Natural killer cell (primary cell): ENCODE results near the gene BSN. TPM values are rescaled to one million over a fixed set of nuclear protein-coding genes. Genes with fewer than 3 reads are reported as not detected.

Source experiments
- ATAC-seq, 3 donors: fragments of 150-1000 bp in 2 of 3; fragments of 200-7000 bp in 1 of 3; cut with Tn5 transposase; 1 replicate in 1 of 3; 2 replicates in 2 of 3; pipeline ENCODE4 v1.10.0; 2021; ENCODE audit warnings: mild to moderate bottlenecking in 2 of 3, moderate library complexity in 2 of 3
- DNase-seq, 2 donors: peaks; one replicate each; pipeline versions ENCODE4 v3.0.0 to v3.0.0-alpha.2; 2013 to 2021; ENCODE audit warnings: mixed read lengths in 1 of 2
- H3K27ac ChIP-seq: one replicate; pipeline ENCODE4 v1.5.1; 2013; ENCODE audit warnings: mild to moderate bottlenecking, low read length
- H3K27me3 ChIP-seq: one replicate; pipeline ENCODE4 v1.6.1; 2013; ENCODE audit warnings: low read length; ENCODE audit not compliant: control insufficient read depth, insufficient read depth
- H3K36me3 ChIP-seq: one replicate; pipeline ENCODE4 v1.6.1; 2013; ENCODE audit warnings: low read length; ENCODE audit not compliant: control insufficient read depth, insufficient read depth
- H3K4me1 ChIP-seq: one replicate; pipeline ENCODE4 v1.6.1; 2013; ENCODE audit warnings: low read length; ENCODE audit not compliant: control insufficient read depth, insufficient read depth
- H3K4me3 ChIP-seq: one replicate; pipeline ENCODE4 v1.5.1; 2013; ENCODE audit warnings: low read length
- H3K9me3 ChIP-seq: one replicate; pipeline ENCODE4 v1.6.1; 2013; ENCODE audit warnings: low read length; ENCODE audit not compliant: control insufficient read depth, insufficient read depth
- H3K27ac Mint-ChIP-seq, 2 donors: one replicate each; pipeline ENCODE4 v1.8.0; 2022; ENCODE audit warnings: mild to moderate bottlenecking in 2 of 2, mixed read lengths in 2 of 2, moderate library complexity in 1 of 2
- H3K27me3 Mint-ChIP-seq, 2 donors: one replicate each; pipeline ENCODE4 v1.8.0; 2022; ENCODE audit warnings: low read depth in 2 of 2, mixed read lengths in 2 of 2
- H3K36me3 Mint-ChIP-seq: one replicate; pipeline ENCODE4 v1.8.0; 2022; ENCODE audit warnings: mixed read lengths
- H3K4me1 Mint-ChIP-seq, 2 donors: one replicate each; pipeline ENCODE4 v1.8.0; 2022; ENCODE audit warnings: mixed read lengths in 2 of 2
- H3K4me3 Mint-ChIP-seq: one replicate; pipeline ENCODE4 v1.8.0; 2022; ENCODE audit warnings: mild to moderate bottlenecking, moderate library complexity, mixed read lengths
- H3K9me3 Mint-ChIP-seq, 2 donors: one replicate each; pipeline ENCODE4 v1.8.0; 2022; ENCODE audit warnings: mixed read lengths in 2 of 2
- WGBS: methylation state at CpG from one replicate; pipeline ENCODE4 v1.1.7; 2013; ENCODE audit warnings: missing lambda C conversion rate; ENCODE audit not compliant: insufficient coverage; 5-methylcytosine and 5-hydroxymethylcytosine counted together
- intact Hi-C: fragments of 100-400 bp; cut with micrococcal nuclease; formaldehyde crosslinking; loops from one replicate; pipeline ENCODE4 v1.14.2; 2022
- total RNA-seq, 4 donors: library from RNA; stranded (reverse); fragments of 120-200 nt in 1 of 4; gene quantifications; one replicate each; pipeline versions ENCODE4 v1.2.3 to v1.2.4, GENCODE V29; 2013 to 2022
- TF ChIP-seq, protein P1 (sequence below): fragments of 200-600 bp; IDR thresholded peaks from one replicate; pipeline ENCODE4 v1.8.0; 2022; ENCODE audit warnings: antibody characterized with exemption

Gene BSN
- total RNA-seq, 3 donors from 2014 or later (not counting 1 experiment from before 2014, with no cell fraction given) = 0.33 to 0.41 (median 0.35) TPM

DNA sequence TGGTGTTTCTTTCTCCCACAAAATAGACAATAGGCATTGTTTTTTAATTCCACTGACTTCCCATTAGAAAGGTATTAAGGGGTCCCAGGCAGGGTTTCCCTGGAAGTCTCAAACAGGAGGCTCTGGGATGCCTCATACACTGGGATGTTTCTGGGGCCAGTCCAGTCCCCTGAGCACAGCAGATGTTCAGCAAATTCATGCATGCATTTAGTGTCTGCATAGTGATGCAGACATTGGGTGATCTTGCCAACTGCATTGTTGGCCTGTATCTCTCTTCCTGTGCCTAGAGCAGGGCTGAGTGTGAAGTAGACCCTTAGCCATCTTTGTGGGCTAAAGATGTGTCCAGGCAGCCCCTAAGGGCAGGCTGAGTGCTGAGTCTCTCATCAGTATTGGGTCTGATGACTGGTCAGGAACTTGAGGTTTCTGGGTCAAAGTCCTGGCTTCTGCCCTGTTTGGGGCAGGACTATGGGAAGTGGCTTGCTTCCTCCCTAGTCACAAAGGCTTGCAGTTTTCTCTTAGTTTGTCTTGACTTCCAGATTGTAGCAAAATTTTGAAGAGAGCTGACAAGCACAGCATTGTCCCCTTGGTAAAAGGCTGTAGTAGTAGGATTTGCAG is 56.5 kb downstream of the BSN start:
- no peak for ATAC-seq
- Mint-ChIP-seq H3K27me3 (no peaks in the 10 kb centered on the region), H3K4me1 (no peaks in the 10 kb centered on the region), H3K9me3 (no peaks in the 10 kb centered on the region), H3K36me3 (no peaks in the 10 kb centered on the region), H3K27ac (no peak overlapping the region), H3K4me3 (no peak overlapping the region)
- no peaks in the 10 kb centered on the region for H3K27me3 ChIP-seq
- H3K4me3 ChIP-seq = no peak overlapping the region
- no peak overlapping the region for H3K27ac ChIP-seq
- no peak for DNase-seq
- TF ChIP-seq, protein P1, sequence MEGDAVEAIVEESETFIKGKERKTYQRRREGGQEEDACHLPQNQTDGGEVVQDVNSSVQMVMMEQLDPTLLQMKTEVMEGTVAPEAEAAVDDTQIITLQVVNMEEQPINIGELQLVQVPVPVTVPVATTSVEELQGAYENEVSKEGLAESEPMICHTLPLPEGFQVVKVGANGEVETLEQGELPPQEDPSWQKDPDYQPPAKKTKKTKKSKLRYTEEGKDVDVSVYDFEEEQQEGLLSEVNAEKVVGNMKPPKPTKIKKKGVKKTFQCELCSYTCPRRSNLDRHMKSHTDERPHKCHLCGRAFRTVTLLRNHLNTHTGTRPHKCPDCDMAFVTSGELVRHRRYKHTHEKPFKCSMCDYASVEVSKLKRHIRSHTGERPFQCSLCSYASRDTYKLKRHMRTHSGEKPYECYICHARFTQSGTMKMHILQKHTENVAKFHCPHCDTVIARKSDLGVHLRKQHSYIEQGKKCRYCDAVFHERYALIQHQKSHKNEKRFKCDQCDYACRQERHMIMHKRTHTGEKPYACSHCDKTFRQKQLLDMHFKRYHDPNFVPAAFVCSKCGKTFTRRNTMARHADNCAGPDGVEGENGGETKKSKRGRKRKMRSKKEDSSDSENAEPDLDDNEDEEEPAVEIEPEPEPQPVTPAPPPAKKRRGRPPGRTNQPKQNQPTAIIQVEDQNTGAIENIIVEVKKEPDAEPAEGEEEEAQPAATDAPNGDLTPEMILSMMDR = no peak
- no peaks in the 10 kb centered on the region for H3K9me3 ChIP-seq
- no peaks in the 10 kb centered on the region for H3K4me1 ChIP-seq
- H3K36me3 ChIP-seq = no peaks in the 10 kb centered on the region
- intact Hi-C loops = no loop called here

DNA sequence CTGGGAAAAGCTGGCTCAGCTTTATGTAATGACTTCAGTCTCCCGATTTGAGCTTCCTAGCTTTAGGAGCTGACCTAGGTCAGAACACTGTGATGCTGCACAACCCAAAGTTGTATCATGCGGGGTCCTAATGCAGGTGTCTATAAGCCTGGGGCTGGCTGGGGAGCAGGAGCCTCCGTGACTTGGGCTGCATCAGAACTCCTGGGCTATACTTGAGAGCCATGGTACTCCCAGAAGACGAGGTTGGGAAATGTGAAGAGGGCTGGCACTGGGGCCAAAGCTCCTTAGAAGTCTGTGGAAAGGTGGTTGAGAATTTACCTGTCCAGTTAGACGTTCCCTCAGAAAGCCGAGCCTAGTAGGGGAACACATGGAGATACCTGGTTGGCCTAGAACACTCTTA is 57.0 kb downstream of the BSN start:
- H3K4me3 Mint-ChIP-seq = no peak overlapping the region
- TF ChIP-seq, protein P1 = no peak

DNA sequence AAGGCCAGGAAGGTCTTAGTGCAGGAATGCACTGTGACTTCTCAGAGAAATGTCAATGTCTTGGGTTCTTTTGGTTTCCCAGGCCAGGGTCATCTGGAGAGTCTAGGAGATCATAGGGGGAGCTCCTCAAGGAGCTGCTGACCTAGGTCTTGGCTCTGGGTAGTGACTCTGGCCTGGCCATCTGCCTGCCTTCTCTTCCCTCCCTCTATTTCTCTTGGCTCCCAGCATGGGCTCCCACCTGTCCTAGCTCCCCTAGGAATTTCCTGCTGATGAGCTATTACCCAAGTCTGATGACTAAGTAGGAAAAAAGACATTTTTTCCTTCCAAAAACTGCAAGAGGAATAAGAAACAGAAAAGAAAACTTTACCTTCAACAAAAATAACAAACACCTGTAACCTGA is 57.4 kb downstream of the BSN start:
- TF ChIP-seq, protein P1 = no peak
- Mint-ChIP-seq H3K4me1 (no peaks in the 10 kb centered on the region), H3K4me3 (no peak overlapping the region), H3K27ac (no peak overlapping the region), H3K27me3 (no peaks in the 10 kb centered on the region), H3K9me3 (no peaks in the 10 kb centered on the region), H3K36me3 (no peaks in the 10 kb centered on the region)
- ATAC-seq = no peak
- H3K9me3 ChIP-seq = no peaks in the 10 kb centered on the region
- H3K36me3 ChIP-seq = no peaks in the 10 kb centered on the region
- H3K4me3 ChIP-seq = no peak overlapping the region
- no peaks in the 10 kb centered on the region for H3K27me3 ChIP-seq
- intact Hi-C loops = no loop called here
- no peaks in the 10 kb centered on the region for H3K4me1 ChIP-seq
- no peak for DNase-seq
- H3K27ac ChIP-seq = no peak overlapping the region

More for the DNA sequence above, 57.0 kb downstream of the BSN start:
- WGBS = 77% methylated on average over 6 of the region's 6 CpGs
- DNase-seq (no peak), ATAC-seq (no peak)
- Histone ChIP-seq H3K4me3 (no peak overlapping the region), H3K27ac (no peak overlapping the region), H3K9me3 (no peaks in the 10 kb centered on the region), H3K36me3 (no peaks in the 10 kb centered on the region), H3K27me3 (no peaks in the 10 kb centered on the region), H3K4me1 (no peaks in the 10 kb centered on the region)
- intact Hi-C loops = no loop called here
- no peaks in the 10 kb centered on the region for H3K27me3 Mint-ChIP-seq
- no peaks in the 10 kb centered on the region for H3K9me3 Mint-ChIP-seq
- no peaks in the 10 kb centered on the region for H3K4me1 Mint-ChIP-seq
- no peak overlapping the region for H3K27ac Mint-ChIP-seq
- H3K36me3 Mint-ChIP-seq = no peaks in the 10 kb centered on the region

DNA sequence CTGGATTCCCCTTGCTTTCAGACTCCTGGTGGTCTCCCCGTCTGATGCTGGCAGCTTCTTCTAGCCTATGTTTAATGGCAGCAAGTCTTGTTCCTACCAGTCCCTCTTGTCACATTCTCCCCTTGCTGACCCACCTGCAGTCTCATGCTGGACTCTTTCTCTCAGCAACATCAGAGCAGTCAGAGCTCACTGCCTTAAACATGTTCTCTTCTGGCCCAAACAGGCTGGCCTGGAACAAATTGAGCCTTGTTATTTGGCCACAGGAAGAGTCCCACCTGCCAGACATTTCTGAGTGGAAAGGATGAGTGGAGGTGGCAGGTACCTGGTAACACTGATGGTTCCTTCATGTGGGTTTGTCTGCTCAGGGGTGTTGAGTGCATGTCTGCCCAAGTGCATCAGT is 60.7 kb downstream of the BSN start:
- no peak for ATAC-seq
- no peak for DNase-seq
- no peak overlapping the region for H3K4me3 ChIP-seq
- 86% methylated on average over 1 of the region's 1 CpG for WGBS
- TF ChIP-seq, protein P1 = no peak
- Mint-ChIP-seq H3K36me3 (no peaks in the 10 kb centered on the region), H3K27ac (no peak overlapping the region), H3K4me1 (no peaks in the 10 kb centered on the region), H3K4me3 (no peak overlapping the region), H3K9me3 (no peaks in the 10 kb centered on the region), H3K27me3 (peaks cover 0 to 3% of the 10 kb centered on the region in 2 donors)
- H3K27me3 ChIP-seq = no peaks in the 10 kb centered on the region
- no peaks in the 10 kb centered on the region for H3K36me3 ChIP-seq
- H3K4me1 ChIP-seq = no peaks in the 10 kb centered on the region
- H3K27ac ChIP-seq = no peak overlapping the region
- intact Hi-C loops = no loop called here
- H3K9me3 ChIP-seq = no peaks in the 10 kb centered on the region
